IMR-90 (cell line): ENCODE measurements around the gene SDHAF1. TPM values are rescaled to one million over a fixed set of nuclear protein-coding genes. Genes with fewer than 3 reads are reported as not detected.

Experiments used
- ATAC-seq: fragments of 200-7000 bp; cut with Tn5 transposase; 2 replicates; pipeline ENCODE4 v1.9.1; 2020; ENCODE audit warnings: low read depth, mild to moderate bottlenecking, moderate library complexity
- BruUV-seq: library from RNA; stranded (reverse); fragments of 400-500 nt; replicated peaks from 2 replicates; lab custom pipeline; 2021; lab: Mats Ljungman, UMichigan
- CTCF ChIA-PET: fragments of 300-600 bp; formaldehyde crosslinking; extraction: SDS; loops from one replicate; lab custom pipeline; 2021; ENCODE audit warnings: antibody characterized with exemption; lab: Yijun Ruan, JAX
- POLR2A ChIA-PET: fragments of 300-600 bp; sonication (Branson Sonifier 250); formaldehyde crosslinking; loops from one replicate; lab custom pipeline; 2022; ENCODE audit warnings: antibody characterized with exemption; ENCODE audit not compliant: unreplicated experiment; lab: Charles Lee
- DNase-seq: peaks from one replicate; pipeline ENCODE4 v3.0.0; 2013
- H2AFZ ChIP-seq: replicated peaks from 2 replicates; pipeline ENCODE3; 2013; ENCODE audit warnings: low read length, mild to moderate bottlenecking; ENCODE audit not compliant: poor library complexity
- H2AK5ac ChIP-seq: 2 replicates; pipeline ENCODE4 v1.6.1; 2013; ENCODE audit warnings: low read depth, low read length, inconsistent platforms
- H2AK9ac ChIP-seq: replicated peaks from 2 replicates; pipeline ENCODE3; 2013; ENCODE audit warnings: mild to moderate bottlenecking, low read depth, low read length, moderate library complexity; ENCODE audit not compliant: poor library complexity
- H2BK120ac ChIP-seq: 2 replicates; pipeline ENCODE4 v1.6.1; 2013; ENCODE audit warnings: low read depth, low read length, inconsistent platforms
- H2BK15ac ChIP-seq: 3 replicates; pipeline ENCODE4 v1.6.1; 2013; ENCODE audit warnings: low read depth, low read length, inconsistent platforms
- H2BK20ac ChIP-seq: 2 replicates; pipeline ENCODE4 v1.6.1; 2013; ENCODE audit warnings: low read depth, mild to moderate bottlenecking, inconsistent platforms, low read length, moderate library complexity
- H2BK5ac ChIP-seq: 2 replicates; pipeline ENCODE4 v1.6.1; 2013; ENCODE audit warnings: mild to moderate bottlenecking, low read depth, low read length, inconsistent platforms; ENCODE audit not compliant: poor library complexity, severe bottlenecking
- H3K14ac ChIP-seq: replicated peaks from 2 replicates; pipeline ENCODE4 v1.6.1; 2013; ENCODE audit warnings: low read depth, low read length, inconsistent platforms
- H3K18ac ChIP-seq: 2 replicates; pipeline ENCODE4 v1.6.1; 2013; ENCODE audit warnings: low read depth, low read length, control low read depth
- H3K23ac ChIP-seq: 2 replicates; pipeline ENCODE4 v1.6.1; 2013; ENCODE audit warnings: low read depth, low read length, inconsistent platforms
- H3K27ac ChIP-seq: 2 replicates; pipeline ENCODE4 v1.5.1; 2013; ENCODE audit warnings: mild to moderate bottlenecking, control low read depth, low read length; ENCODE audit not compliant: insufficient read depth
- H3K27me3 ChIP-seq: 2 replicates; pipeline ENCODE4 v1.6.1; 2013; ENCODE audit warnings: low read length; ENCODE audit not compliant: control insufficient read depth, insufficient read depth
- H3K36me3 ChIP-seq: 2 replicates; pipeline ENCODE4 v1.6.1; 2013; ENCODE audit warnings: low read length, mixed read lengths; ENCODE audit not compliant: control insufficient read depth, insufficient read depth
- H3K4ac ChIP-seq: 2 replicates; pipeline ENCODE4 v1.6.1; 2013; ENCODE audit warnings: low read depth, low read length, inconsistent platforms
- H3K4me1 ChIP-seq: 2 replicates; pipeline ENCODE4 v1.6.1; 2013; ENCODE audit warnings: low read length, mixed read lengths; ENCODE audit not compliant: control insufficient read depth, insufficient read depth
- H3K4me2 ChIP-seq: 2 replicates; pipeline ENCODE4 v1.6.1; 2013; ENCODE audit warnings: low read depth, mild to moderate bottlenecking, control low read depth, low read length, moderate library complexity
- H3K4me3 ChIP-seq: 2 replicates; pipeline ENCODE4 v1.5.1; 2013; ENCODE audit warnings: low read depth, mild to moderate bottlenecking, control low read depth, low read length, moderate library complexity; ENCODE audit not compliant: insufficient read depth
- H3K56ac ChIP-seq: 2 replicates; pipeline ENCODE4 v1.6.1; 2013; ENCODE audit warnings: low read length, inconsistent platforms; ENCODE audit not compliant: insufficient read depth; ENCODE audit errors: extremely low read depth
- H3K79me1 ChIP-seq, 2 experiments: 2 replicates each; pipeline ENCODE4 v1.6.1; 2013; ENCODE audit warnings: low read length in 2 of 2, inconsistent platforms in 1 of 2, low read depth in 1 of 2
- H3K9ac ChIP-seq: 2 replicates; pipeline ENCODE4 v1.6.1; 2013; ENCODE audit warnings: low read depth, low read length, control low read depth
- H3K9me1 ChIP-seq: 2 replicates; pipeline ENCODE4 v1.6.1; 2013; ENCODE audit warnings: low read length, inconsistent platforms; ENCODE audit not compliant: insufficient read depth
- H3K9me3 ChIP-seq: 2 replicates; pipeline ENCODE4 v1.6.1; 2013; ENCODE audit warnings: low read length; ENCODE audit not compliant: control insufficient read depth, insufficient read depth
- H4K20me1 ChIP-seq: 2 replicates; pipeline ENCODE4 v1.6.1; 2013; ENCODE audit warnings: low read length, inconsistent platforms; ENCODE audit not compliant: insufficient read depth
- H4K5ac ChIP-seq: 2 replicates; pipeline ENCODE4 v1.6.1; 2013; ENCODE audit warnings: mild to moderate bottlenecking, low read depth, low read length, control low read depth
- H4K8ac ChIP-seq, 2 experiments: 2 replicates each; pipeline ENCODE4 v1.6.1; 2013; ENCODE audit warnings: low read depth in 2 of 2, low read length in 2 of 2, control low read depth in 1 of 2, inconsistent platforms in 1 of 2
- H4K91ac ChIP-seq: 2 replicates; pipeline ENCODE4 v1.6.1; 2013; ENCODE audit warnings: low read depth, low read length, inconsistent platforms; ENCODE audit not compliant: insufficient read depth
- CEBPB ChIP-seq: IDR thresholded peaks from 2 replicates; pipeline ENCODE4 v1.6.1; 2012; ENCODE audit warnings: low read depth, low read length, improper control_type of control experiment
- WGBS, 2 experiments: methylation state at CpG; one replicate each; pipeline versions ENCODE4 v1.1.5 to v1.1.7; 2013; ENCODE audit warnings: missing lambda C conversion rate in 2 of 2; ENCODE audit not compliant: insufficient read length in 1 of 2; ENCODE audit errors: extremely low coverage in 2 of 2; 5-methylcytosine and 5-hydroxymethylcytosine counted together
- dilution Hi-C: fragments of 300-500 bp; cut with HindIII; formaldehyde crosslinking; loops from one replicate; pipeline ENCODE4 v1.14.3; 2018; ENCODE audit warnings: low sequenced_read_pairs; ENCODE audit not compliant: unreplicated experiment
- in situ Hi-C: fragments of 300-500 bp; cut with MboI; formaldehyde crosslinking; loops from 3 replicates; pipeline ENCODE4 v1.14.3; 2019; ENCODE audit warnings: low sequenced_read_pairs, inconsistent platforms, mixed read lengths
- intact Hi-C: fragments of 100-400 bp; cut with micrococcal nuclease; formaldehyde crosslinking; loops from 2 replicates; pipeline ENCODE4 v1.10.0; 2022
- polyA plus RNA-seq, 3 experiments: library from polyadenylated mRNA; depleted of rRNA; stranded (reverse); fragments of >200 nt; gene quantifications; 2 replicates each; pipeline ENCODE4 v1.2.3, GENCODE V29; 2012; ENCODE audit warnings: low replicate concordance in 1 of 3
- total RNA-seq: library from RNA; depleted of rRNA; stranded (reverse); fragments of >200 nt; gene quantifications from 2 replicates; pipeline ENCODE4 v1.2.3, GENCODE V29; 2012
- TF ChIP-seq, protein P1 (sequence below): fragments of 150-350 bp; IDR thresholded peaks from 2 replicates; pipeline ENCODE4 v1.6.1; 2016; ENCODE audit warnings: low read depth, mild to moderate bottlenecking, low read length, moderate library complexity, borderline replicate concordance
- TF ChIP-seq, protein P2 (sequence below): conservative IDR thresholded peaks from 2 replicates; pipeline ENCODE4 v1.5.1; 2012; ENCODE audit warnings: mild to moderate bottlenecking, low read depth, low read length, improper control_type of control experiment

The SDHAF1 gene
- total and polyA plus RNA-seq, 2 of the 4 experiments (the other 2 are of a cell fraction): 4.8 to 9.9 TPM

- dilution Hi-C loops (no loop called here), intact Hi-C loops (no loop called here), in situ Hi-C loops (no loop called here)
- Histone ChIP-seq H3K9me3 (peaks cover 5% of the 10 kb centered on the region), H4K5ac (no peak overlapping the region), H3K4ac (no peak overlapping the region), H3K27ac (no peak overlapping the region), H2BK120ac (no peak overlapping the region), H3K23ac (no peak overlapping the region), H3K14ac (no peak overlapping the region), H2AFZ (no peak overlapping the region), H4K20me1 (no peaks in the 10 kb centered on the region; the same call in 1 of the 2 replicates), H3K9ac (no peak overlapping the region), H4K91ac (no peak overlapping the region), H4K8ac (no peak overlapping the region), H2BK15ac (no peak overlapping the region), H2BK5ac (no peak overlapping the region), H3K18ac (no peak overlapping the region), H3K56ac (no peak overlapping the region), H3K79me1 (peaks cover 0 to 3% of the 10 kb centered on the region in 2 experiments; a peak in 1 of 4 replicates), H3K4me3 (no peak overlapping the region), H2AK5ac (no peak overlapping the region), H3K36me3 (no peaks in the 10 kb centered on the region), H3K9me1 (no peaks in the 10 kb centered on the region), H3K27me3 (peaks cover 20% of the 10 kb centered on the region), H2BK20ac (no peak overlapping the region), H3K4me2 (no peak overlapping the region), H2AK9ac (no peak overlapping the region), H3K4me1 (no peaks in the 10 kb centered on the region)
- TF ChIP-seq, protein P1, sequence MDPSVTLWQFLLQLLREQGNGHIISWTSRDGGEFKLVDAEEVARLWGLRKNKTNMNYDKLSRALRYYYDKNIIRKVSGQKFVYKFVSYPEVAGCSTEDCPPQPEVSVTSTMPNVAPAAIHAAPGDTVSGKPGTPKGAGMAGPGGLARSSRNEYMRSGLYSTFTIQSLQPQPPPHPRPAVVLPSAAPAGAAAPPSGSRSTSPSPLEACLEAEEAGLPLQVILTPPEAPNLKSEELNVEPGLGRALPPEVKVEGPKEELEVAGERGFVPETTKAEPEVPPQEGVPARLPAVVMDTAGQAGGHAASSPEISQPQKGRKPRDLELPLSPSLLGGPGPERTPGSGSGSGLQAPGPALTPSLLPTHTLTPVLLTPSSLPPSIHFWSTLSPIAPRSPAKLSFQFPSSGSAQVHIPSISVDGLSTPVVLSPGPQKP: no peak
- TF ChIP-seq, protein P2, sequence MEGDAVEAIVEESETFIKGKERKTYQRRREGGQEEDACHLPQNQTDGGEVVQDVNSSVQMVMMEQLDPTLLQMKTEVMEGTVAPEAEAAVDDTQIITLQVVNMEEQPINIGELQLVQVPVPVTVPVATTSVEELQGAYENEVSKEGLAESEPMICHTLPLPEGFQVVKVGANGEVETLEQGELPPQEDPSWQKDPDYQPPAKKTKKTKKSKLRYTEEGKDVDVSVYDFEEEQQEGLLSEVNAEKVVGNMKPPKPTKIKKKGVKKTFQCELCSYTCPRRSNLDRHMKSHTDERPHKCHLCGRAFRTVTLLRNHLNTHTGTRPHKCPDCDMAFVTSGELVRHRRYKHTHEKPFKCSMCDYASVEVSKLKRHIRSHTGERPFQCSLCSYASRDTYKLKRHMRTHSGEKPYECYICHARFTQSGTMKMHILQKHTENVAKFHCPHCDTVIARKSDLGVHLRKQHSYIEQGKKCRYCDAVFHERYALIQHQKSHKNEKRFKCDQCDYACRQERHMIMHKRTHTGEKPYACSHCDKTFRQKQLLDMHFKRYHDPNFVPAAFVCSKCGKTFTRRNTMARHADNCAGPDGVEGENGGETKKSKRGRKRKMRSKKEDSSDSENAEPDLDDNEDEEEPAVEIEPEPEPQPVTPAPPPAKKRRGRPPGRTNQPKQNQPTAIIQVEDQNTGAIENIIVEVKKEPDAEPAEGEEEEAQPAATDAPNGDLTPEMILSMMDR: no peak
- TF ChIP-seq CEBPB: no peak
- no TSS peak for BruUV-seq
- POLR2A ChIA-PET: no interaction called here
- no peak for ATAC-seq
- WGBS, 2 experiments: no CpG with 5 or more reads among the region's 4 CpGs
- no peak for DNase-seq
- CTCF ChIA-PET: no interaction called here
These were observed 4.8 kb upstream of the SDHAF1 start for GRCh38 chr19:35990156-35990555.
